ENCODE data around the gene EPAS1. TPM values are rescaled to one million over a fixed set of nuclear protein-coding genes. Genes with fewer than 3 reads are reported as not detected.
A peak's percentile ranks its signal among the peaks of the same experiment; 100 is the strongest.

The EPAS1 gene
- total and polyA plus RNA-seq, 2 of the 13 experiments (the other 11 are each of a cell fraction or from before 2014, with no cell fraction given): 47.1 to 182 TPM

DNA sequence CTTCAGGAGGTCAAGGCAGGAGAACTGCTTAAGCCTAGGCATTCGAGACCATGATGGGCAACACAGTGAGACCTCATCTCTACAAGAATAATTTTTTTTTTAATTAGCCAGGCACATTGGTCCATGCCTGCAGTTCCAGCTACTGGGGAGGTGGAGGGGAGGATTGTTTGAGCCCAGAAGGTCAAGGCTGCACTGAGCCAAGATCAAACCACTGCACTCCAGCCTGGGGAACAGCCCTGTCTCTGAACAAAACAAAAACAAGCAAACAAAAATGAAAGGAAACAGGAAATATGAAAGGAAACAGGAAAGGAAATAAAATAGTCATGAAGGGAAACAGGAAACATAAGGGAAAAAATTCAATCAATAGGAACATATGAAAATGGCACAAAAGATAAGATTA is 117.5 kb downstream of the EPAS1 start (continued):
- TF ChIP-seq, protein P1, sequence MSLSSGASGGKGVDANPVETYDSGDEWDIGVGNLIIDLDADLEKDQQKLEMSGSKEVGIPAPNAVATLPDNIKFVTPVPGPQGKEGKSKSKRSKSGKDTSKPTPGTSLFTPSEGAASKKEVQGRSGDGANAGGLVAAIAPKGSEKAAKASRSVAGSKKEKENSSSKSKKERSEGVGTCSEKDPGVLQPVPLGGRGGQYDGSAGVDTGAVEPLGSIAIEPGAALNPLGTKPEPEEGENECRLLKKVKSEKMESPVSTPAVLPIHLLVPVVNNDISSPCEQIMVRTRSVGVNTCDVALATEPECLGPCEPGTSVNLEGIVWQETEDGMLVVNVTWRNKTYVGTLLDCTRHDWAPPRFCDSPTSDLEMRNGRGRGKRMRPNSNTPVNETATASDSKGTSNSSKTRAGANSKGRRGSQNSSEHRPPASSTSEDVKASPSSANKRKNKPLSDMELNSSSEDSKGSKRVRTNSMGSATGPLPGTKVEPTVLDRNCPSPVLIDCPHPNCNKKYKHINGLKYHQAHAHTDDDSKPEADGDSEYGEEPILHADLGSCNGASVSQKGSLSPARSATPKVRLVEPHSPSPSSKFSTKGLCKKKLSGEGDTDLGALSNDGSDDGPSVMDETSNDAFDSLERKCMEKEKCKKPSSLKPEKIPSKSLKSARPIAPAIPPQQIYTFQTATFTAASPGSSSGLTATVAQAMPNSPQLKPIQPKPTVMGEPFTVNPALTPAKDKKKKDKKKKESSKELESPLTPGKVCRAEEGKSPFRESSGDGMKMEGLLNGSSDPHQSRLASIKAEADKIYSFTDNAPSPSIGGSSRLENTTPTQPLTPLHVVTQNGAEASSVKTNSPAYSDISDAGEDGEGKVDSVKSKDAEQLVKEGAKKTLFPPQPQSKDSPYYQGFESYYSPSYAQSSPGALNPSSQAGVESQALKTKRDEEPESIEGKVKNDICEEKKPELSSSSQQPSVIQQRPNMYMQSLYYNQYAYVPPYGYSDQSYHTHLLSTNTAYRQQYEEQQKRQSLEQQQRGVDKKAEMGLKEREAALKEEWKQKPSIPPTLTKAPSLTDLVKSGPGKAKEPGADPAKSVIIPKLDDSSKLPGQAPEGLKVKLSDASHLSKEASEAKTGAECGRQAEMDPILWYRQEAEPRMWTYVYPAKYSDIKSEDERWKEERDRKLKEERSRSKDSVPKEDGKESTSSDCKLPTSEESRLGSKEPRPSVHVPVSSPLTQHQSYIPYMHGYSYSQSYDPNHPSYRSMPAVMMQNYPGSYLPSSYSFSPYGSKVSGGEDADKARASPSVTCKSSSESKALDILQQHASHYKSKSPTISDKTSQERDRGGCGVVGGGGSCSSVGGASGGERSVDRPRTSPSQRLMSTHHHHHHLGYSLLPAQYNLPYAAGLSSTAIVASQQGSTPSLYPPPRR (CRISPR knock-in tag; IDR thresholded peaks at IDR 0.05; ENCODE audit: borderline replicate concordance): peak; percentile 80; the same call in 1 of the 2 replicates
- no peak for TF ChIP-seq IRX3 (CRISPR knock-in tag; IDR thresholded peaks at IDR 0.05; ENCODE audit: borderline replicate concordance, low read depth)
- TF ChIP-seq CREM (IDR thresholded peaks at IDR 0.05): peak; percentile 61; the same call in 1 of the 2 replicates
- no peak for TF ChIP-seq CREM (CRISPR knock-in tag; IDR thresholded peaks at IDR 0.05)
- peak; percentile 81; the same call in 1 of the 2 replicates for TF ChIP-seq ETV5 (CRISPR knock-in tag; IDR thresholded peaks at IDR 0.05; ENCODE audit: borderline replicate concordance)
- TF ChIP-seq ZNF431 (CRISPR knock-in tag; IDR thresholded peaks at IDR 0.05; ENCODE audit: borderline replicate concordance, low read depth): no peak
- TF ChIP-seq ZNF580 (CRISPR knock-in tag; IDR thresholded peaks at IDR 0.05; ENCODE audit: borderline replicate concordance, low read depth): peak; percentile 51; the same call in 1 of the 2 replicates
- peak; percentile 73 for TF ChIP-seq IRF2 (CRISPR knock-in tag; IDR thresholded peaks at IDR 0.05)
- TF ChIP-seq PHF21A (CRISPR knock-in tag; IDR thresholded peaks at IDR 0.05): peak; percentile 81
- TF ChIP-seq ISL2 (CRISPR knock-in tag; IDR thresholded peaks at IDR 0.05): peak; percentile 58
- TF ChIP-seq POGZ (CRISPR knock-in tag; IDR thresholded peaks at IDR 0.05): peak; percentile 75
- TF ChIP-seq MXI1 (IDR thresholded peaks at IDR 0.05; ENCODE audit: borderline replicate concordance, low read depth, low read length): peak; percentile 13; the same call in 1 of the 3 replicates
- TF ChIP-seq NAIF1 (CRISPR knock-in tag; IDR thresholded peaks at IDR 0.05; ENCODE audit: borderline replicate concordance): no peak
- TF ChIP-seq ZNF124 (CRISPR knock-in tag; IDR thresholded peaks at IDR 0.05): no peak
- TF ChIP-seq MEF2D (CRISPR knock-in tag; IDR thresholded peaks at IDR 0.05): peak; percentile 85
- TF ChIP-seq, protein P2, sequence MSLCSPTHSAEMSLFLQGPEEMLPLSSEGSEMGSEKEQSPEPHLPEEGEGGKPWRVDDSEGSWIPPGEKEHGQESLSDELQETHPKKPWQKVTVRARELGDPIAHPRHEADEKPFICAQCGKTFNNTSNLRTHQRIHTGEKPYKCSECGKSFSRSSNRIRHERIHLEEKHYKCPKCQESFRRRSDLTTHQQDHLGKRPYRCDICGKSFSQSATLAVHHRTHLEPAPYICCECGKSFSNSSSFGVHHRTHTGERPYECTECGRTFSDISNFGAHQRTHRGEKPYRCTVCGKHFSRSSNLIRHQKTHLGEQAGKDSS (CRISPR knock-in tag; IDR thresholded peaks at IDR 0.05; ENCODE audit: borderline replicate concordance, low read depth): no peak
- no peak for TF ChIP-seq ZNF558 (CRISPR knock-in tag; IDR thresholded peaks at IDR 0.05; ENCODE audit: borderline replicate concordance)
- TF ChIP-seq SOX6 (IDR thresholded peaks at IDR 0.05): no peak
- TF ChIP-seq SOX6 (CRISPR knock-in tag; IDR thresholded peaks at IDR 0.05): peak; percentile 88
- TF ChIP-seq TCF7 (IDR thresholded peaks at IDR 0.05; ENCODE audit: low read depth): peak; percentile 84
- no peak for TF ChIP-seq ARNT (IDR thresholded peaks at IDR 0.05)
- TF ChIP-seq, protein P3, sequence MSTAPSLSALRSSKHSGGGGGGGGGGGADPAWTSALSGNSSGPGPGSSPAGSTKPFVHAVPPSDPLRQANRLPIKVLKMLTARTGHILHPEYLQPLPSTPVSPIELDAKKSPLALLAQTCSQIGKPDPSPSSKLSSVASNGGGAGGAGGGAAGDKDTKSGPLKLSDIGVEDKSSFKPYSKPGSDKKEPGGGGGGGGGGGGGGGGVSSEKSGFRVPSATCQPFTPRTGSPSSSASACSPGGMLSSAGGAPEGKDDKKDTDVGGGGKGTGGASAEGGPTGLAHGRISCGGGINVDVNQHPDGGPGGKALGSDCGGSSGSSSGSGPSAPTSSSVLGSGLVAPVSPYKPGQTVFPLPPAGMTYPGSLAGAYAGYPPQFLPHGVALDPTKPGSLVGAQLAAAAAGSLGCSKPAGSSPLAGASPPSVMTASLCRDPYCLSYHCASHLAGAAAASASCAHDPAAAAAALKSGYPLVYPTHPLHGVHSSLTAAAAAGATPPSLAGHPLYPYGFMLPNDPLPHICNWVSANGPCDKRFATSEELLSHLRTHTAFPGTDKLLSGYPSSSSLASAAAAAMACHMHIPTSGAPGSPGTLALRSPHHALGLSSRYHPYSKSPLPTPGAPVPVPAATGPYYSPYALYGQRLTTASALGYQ (CRISPR knock-in tag; IDR thresholded peaks at IDR 0.05): 0 out of 2 replicates have a peak, but pooled peaks have one; percentile 47
- no peak for TF ChIP-seq ZNF773 (CRISPR knock-in tag; IDR thresholded peaks at IDR 0.05; ENCODE audit: borderline replicate concordance)
- peak; percentile 70 for TF ChIP-seq HNF4A (CRISPR knock-in tag; IDR thresholded peaks at IDR 0.05)
